ENCODE measurements around the gene MAML2. TPM values are rescaled to one million over a fixed set of nuclear protein-coding genes. Genes with fewer than 3 reads are reported as not detected.
A peak's percentile ranks its signal among the peaks of the same experiment; 100 is the strongest.
"Not testable (repeated sequence)": the region's sequence is repeated elsewhere in the genome, so short reads cannot be mapped to it uniquely, and the experiment has no call there.

The MAML2 gene
- total RNA-seq, 1 donor from 2014 or later, result 15.6 TPM

DNA sequence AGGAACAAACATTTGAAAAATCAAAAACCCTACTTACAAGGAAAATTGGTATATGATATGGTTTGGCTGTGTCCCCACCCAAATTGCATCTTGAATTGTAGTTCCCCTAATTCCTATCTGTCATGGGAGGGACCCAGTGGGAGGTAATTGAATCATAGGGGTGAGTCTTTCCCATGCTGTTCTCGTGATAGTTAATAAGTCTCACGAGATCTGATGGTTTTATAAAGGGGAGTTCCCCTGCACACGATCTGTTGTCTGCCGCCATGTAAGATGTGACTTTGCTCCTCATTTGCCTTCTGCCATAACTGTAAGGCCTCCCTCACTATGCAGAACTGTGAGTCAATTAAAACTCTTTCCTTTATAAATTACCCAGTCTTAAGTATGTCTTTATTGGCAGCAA lies 74.5 kb downstream of the MAML2 start:
- not testable (repeated sequence) for DNase-seq

DNA sequence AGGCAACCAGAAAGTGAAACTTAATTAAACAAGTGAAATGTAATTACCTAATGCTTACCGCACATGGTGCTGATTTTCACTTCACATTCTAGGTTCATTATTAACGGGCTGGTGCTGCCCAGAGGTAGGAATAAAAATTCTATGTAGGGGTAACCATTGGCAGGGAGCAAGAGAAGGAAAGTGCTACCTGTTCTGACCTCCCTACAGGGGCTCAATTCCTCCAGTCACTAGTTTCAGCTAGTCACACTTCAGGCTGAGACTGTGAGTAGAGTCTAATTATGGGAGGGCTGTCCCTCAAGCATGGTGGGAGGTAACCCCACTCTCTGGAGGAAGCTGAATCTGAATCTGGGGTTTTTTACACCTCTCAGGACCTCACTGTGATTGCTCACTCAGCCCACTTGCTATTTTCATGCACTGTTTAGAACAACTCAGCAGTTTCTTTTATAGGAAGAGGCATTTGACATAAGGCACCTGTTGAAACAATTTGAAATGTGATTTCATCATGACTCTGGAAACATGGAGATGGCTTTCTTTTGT lies 75.4 kb downstream of the MAML2 start:
- no peak for DNase-seq

DNA sequence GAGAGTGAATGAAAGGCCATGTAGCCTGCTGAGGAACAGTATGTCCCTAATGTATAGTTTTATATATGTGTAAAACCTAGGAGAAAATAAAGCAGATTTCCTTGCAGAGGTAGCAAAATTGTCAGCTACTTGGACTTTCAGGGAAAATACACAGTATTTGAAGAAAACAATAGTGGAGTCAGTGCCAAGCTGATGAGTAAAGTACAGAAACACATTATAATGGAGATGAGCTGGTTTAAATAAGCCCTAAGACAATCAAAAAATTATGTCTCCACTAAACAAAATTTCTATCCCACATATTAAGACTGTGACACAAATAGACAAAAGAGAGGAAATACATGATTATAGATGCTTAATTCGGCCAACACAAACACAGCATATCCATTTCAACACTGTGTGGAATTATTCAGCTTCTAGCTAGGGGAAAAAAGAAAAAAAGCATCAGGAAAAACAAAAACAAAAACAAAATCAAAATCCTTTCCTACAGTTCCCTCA lies 75.9 kb downstream of the MAML2 start:
- DNase-seq, result peak; percentile 56

DNA sequence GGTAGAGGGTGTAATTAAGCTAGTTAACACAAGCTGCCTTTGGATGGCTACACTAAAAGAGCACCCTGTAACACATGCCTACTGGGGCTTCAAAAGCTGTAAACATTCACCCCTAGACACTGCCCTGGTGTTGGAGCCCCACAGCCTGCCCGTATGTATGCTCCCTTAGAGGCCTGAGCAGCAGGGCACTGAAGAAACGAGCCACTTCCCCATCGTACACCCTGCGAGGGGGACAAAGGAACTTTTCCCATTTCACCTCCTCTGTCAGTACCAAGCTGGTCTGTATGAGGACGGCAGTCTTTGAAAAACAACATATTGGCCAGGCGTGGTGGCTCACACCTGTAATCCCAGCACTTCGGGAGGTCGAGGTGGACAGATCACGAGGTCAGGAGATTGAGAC lies 77.0 kb downstream of the MAML2 start:
- no peak for DNase-seq

DNA sequence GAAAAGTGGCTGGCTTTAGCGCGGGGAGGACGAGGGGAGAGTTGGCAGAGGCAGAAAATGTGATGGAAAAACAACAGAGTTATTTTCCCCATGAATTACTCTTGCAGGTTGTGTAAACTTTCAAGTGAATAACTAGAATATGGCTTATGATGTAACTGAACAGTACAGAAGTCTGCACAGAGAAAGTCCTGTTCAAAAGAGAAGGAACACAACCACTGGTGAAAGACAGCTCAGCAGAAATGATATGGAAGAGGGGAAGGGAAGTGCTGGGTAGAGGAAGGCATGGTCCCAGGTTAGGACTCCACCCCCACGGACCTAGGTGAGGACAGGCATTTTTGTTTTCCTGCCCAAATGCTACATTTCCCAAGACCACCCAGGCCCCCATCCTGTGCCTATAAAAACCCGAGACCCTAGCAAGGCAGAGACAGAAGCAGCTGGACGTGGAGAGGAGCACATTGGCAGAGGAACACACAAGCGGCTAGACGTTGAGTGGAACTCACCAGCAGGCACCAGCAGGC lies 77.7 kb downstream of the MAML2 start:
- DNase-seq, result no peak

DNA sequence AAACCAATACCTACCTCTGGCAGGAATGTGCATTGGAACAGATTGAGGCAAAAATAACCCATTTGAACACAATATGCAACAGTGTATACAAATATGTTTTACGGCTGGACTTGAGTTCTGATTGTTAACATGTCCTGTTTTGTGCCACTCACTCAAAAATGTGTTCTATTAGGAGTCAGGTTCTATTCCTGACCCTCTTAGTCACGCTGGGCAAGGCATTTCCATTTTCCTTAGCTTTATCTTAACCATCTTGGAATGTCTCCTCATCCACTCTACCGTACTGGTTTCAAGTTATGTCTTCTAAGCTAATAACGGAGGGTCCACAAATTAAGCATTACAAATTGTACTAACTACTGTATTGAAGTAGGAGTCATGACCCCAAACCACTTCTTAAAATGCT lies 78.6 kb downstream of the MAML2 start:
- no peak for DNase-seq

DNA sequence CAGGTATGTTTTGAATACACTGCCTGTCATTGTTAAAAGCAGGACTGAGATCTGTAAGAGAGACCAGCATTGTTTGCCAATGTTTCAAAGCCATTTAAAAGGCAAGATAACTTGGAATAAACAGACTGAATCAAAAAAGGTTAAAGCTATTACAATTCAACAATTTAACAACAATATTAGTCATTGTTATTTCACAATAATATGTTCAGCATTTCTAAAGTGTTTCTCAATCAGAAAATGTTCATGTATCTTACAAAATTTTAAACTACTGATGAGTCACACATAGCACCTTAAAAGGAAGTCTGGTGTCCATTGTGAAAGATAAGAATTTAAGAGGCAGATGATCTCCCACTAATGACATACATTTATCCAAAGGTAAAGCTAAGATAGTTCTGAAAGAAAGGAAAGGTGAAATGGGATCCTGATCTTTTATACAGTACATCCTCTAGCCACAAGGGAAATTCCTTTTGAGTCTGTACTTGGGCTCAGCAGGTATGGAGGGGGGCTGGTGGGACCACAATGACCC lies 79.7 kb downstream of the MAML2 start:
- no peak for DNase-seq

DNA sequence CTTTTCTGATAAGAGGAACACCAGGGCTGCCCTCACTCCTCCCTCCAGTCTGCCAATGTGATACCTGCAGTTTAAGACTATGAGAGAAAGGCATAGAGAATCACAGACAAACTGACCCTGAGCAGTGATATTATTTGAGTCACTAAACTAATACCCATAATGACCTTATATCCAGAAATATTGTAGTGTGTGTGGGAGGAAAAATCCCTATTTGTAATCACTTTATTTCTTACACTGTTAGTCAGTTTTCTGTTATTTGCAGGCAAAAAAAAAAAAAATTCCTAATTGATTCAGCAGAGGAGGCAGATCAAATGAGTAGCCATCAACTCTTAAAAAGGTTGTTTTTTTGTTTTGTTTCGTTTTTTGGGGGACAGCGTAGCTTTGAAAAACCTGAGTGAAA lies 82.5 kb downstream of the MAML2 start:
- no peak for DNase-seq

DNA sequence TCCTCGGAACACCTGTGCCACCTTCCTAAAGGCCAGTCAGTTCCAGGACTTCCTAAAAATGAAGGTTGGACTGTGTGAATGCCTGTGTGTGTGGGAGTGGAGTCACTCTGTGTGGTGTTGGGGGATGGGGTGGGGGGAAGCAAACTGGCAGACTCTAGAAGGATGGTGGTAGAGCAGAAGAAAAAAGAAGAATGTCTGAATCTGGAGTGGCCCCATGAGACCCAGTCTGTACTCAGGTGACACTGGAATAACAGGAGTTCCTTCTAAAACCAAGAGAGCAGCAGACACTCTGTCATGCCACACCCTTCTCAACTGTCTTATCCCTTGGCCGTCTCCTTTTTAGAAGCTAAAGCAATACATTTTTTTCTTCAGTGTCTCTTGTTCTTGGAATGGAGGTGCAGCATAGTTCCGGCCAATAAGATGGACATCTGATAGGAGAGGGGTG lies 82.9 kb downstream of the MAML2 start:
- DNase-seq, result no peak

DNA sequence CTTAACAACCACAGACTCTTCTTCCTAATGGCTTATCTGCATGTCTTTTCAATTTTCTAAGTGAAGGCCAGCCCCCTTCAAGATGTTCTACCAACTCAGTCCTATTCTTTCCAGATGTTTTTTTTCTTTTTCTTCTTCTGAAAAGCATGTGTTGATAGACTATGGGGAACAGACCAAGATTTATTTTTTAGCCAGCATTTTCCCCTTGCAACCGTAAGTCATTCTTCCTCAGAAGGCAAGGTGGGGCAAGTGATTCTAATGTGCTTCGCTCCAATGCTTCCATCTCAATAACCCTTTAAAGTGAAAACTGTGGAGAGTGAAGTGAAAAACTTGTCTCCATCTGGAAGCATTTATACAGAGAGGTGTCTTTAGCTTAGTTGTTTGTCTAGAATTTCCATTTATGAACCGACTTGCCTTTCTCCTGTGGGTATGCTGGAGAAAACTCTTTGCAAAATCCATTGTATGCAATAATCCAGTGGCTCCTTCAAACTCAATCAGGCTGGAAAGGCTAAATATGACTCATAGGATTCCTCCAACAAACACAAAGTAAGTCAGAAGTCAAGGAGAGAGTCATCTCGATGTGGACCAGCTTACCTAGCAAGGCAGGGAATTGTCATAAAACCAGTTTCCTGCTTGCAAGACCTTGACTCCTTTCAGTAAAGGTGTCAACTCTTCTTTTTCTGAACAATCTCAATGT lies 83.7 kb downstream of the MAML2 start:
- peak; percentile 53 for DNase-seq

DNA sequence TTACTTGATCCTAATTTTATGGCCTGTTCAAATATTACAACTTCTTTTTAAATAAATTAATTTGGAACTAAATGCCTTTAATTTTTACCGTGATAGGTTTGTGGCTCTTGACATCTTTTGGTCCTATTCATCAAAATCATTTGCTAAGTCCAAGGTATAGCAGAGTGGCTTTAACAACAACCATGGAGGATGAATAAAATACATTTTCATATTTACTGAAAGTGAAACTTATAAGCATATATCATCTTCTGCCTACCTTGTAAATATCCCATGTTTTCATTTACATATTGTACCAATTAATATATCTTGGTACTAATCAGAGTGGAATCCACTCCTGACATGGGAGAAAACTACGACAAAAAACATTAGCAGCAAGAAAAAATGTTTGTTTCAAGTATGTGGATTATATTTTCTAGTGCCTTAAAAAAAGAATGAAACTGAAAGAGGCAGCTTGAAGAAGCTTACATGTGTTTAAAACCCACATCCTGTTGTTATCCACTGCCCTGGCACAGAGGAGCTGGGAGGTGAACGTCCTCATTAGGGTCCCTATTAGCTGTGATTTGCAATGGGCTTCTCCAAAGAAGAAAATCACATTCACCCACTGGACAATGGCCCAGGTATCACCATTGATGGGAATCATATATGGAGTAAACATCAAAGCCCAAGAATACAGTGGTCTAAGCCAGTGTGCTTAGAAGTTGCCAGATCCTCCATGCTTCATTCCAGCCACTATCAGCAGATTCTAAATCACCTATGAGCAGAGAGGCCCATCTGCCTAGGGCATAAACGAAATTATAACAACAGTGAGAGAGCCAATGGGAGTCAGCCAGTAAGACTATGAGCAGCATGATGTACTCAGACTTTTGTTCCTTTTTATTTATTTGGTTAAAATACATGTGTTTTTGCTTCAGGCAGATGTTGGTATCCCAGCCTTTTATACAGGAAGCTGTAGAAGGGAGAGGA lies 84.7 kb downstream of the MAML2 start:
- peak; percentile 71 for DNase-seq

DNA sequence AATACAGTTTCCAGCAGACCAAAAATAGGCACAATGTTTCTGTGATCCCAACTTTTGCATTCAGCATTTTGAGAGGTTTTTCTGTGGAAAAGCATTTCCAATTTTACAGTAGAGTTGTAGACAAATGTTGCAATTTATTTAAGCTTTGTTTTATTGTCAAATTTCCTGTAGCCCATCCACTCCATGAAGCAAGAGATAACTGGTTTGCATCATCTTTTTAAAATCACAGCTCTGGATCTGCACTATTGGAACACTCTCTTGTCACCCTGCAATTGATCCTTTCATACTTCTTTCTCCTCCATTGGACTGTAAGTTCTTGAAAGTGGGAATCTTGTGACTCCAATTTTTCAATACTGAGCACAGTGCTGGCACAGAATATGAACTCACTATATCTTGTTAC lies 86.0 kb downstream of the MAML2 start:
- no peak for DNase-seq

DNA sequence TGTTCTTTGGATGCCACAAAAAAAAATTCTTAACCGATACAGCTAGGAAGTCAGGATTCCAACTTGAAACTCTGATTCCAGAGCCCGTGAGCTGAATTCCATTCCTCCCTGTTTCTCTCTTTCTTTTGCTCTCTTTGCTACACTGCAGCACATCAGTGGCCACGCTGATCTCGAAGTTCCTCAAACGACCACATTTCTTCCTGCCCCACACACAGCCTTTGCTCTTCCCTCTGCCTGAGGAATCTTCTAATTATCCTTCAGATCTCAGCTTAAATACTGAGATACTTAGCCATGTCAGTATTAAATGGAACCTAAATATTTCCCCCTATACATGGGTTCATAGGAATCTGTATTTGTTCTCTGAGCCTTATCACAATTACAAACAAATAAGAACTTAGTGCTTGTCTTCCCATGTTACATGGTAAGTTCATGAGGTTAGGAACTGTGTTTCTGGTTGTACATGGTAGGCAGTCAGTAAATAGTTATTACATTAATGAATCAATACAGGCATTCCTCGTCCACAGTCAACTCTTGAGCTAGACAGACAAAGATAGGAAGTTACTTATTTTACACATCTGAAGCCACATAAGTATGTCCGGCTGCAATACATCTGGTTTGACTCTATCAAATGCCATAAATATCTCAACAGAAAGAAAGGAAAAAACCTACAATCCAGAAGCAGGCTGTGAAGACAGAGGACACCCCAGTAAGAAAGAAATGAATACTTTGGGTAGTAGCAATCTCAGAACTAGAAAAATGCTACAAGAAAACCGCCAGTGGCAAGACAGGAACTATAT lies 86.6 kb downstream of the MAML2 start:
- peak; percentile 13 for DNase-seq

DNA sequence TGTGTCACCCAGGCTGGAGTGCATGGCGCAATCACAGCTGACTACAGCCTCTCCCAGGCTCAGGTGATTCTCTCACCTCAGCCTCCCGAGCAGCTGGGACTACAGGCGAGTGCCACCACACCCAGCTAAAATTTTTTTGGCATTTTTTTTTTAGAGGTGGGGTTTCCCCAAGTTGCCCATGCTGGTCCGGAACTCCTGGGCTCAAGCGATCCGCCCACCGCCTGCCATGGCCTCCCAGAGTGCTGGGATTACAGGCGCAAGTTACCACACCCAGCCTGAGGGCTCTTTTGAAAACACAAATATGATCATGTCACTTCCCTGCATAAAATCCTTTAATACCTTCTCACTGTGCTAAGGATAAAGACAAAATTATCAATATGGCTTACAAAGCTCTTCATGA lies 88.1 kb downstream of the MAML2 start:
- no peak for DNase-seq

DNA sequence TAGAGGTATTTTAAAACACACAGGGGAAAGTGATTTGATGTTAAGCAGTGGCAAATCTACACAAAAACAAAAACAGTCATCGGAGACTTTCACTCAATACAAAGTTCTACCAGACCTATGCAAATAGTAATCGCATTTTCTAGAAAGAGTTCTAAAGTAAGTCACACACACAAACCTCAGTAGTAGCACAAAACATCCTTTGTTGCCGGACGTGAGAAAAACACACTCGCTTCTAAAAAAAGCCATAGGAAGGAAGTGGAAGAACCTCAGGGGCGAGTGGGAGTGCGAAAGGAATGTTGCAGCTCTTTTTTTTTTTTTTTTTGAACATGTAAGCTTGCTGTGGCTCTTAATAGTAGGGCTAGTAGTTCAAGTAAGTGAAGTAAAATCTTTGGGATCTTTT lies 88.9 kb downstream of the MAML2 start:
- DNase-seq, result peak; percentile 47

DNA sequence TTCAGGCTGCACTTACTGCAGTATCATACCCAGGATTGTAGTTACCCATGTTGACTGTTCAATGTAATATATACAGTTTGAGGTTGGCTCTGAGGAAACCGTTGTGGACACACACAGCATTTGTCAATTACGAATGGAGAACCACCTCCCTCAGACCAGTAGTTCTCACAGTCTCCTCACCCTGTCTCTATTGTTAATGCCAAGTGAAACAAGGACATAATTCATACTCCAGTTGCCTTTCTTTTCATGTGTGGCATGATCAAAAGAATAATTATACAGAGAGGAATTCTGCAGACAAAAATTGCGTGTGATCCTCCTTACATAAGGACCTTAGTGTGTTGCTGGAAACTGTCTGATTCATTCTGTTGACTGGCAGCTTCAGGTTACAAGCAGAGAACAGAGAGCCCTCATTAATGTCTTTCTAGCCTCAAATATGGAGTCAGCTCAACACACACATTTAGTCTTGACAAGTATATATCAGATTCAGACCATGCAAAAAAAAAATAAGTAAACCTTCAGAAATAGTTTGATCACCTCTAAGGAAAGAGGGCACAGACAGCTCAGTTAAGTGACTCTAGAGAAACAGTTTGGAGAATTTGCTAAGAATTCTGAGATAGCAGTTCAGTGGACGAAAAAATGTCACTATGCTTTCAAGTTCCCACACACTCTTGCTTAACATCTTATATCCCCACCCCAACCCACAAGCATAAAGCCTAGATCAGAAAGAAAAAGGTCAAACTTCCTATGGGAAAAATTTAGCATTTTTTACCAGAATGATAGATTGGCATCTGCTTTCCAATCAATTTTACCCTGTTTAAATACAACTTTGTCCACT lies 96.1 kb downstream of the MAML2 start:
- DNase-seq, result peak; percentile 41

DNA sequence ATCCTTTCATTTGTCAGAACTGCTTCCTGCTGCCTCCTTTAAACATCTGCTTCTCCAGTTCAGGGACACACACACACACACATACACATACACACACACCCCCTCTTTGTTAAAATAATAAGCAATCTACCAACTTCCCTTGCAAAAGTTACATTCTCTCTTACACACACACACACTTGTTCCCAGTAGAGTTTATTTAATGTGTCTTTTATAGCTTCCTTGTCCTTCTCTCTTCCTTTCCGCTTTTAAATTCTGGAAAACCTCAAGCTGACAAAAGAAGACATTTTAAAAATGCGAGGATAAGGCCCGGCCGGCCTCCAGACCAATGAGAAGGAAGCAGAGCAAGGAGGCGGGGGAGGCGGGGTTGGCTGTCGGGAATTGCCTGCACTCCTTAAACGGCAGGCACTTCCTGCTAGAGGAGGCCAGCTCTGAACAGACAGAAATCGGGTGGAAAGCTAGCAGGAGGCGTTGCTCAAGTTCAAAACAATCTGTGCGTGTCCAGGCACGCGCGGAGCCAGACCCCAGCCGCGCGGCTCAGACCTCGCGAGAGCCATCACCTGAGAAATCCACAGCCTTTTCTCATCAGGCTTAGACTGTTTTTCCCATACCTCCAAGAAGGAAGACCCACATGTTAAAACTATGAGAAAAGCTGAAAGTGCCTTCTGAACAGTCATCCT lies 99.9 kb downstream of the MAML2 start:
- DNase-seq, result peak; percentile 96

DNA sequence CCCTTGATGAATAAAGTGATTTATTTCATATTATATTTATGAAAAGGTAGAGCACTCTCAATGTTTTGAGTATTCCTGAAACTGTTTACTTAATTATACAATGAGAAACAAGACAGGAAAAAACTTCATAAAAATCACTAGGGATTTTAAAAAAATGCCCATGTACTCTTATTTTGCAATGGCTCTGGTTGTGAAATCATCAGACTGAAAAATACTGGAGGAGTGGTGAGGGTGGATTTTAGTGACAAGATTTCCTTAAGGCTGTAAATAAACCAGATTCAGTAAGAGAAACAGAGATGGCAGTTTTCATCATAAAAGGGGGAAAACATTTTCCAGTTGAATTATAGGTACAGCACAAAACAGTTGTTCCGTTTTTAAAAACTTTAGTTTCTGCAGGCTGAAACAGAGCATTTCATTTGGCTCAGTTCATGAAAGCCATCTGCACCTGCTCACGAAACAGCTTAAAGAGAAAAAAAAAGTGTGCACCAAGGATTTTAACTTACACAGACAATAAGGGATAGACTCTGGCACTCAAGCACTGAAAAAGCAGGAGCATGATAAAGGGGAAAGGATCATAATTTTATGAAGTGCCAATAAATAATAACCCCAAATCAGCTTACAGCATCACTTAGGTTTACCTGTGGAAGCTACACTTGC lies 100.7 kb downstream of the MAML2 start:
- DNase-seq, result no peak

DNA sequence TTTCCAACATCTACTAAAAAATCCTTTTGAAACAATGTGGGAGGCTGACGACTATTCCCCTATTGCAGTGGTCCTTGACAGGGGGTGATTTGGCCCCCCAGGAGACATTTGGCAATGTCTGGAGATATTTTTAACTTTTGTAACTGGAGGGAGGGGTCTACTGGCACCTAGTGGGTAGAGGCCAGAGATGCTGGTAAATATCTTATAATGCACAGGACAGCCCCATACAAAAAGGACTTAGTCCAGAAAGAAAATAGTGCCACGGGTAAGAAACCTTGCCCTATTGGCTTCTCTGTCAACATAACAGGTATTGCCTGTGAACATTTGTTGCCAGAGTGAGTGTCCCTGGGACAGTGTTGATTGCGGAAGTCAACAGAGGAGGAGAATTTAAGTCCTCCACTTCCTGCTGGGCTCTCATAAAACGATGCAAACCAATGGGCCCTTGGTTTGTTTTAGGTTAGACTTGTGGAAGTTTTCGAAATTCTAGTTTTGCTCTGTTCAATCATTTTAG lies 101.6 kb downstream of the MAML2 start:
- no peak for DNase-seq
